GM18505 (cell line): ENCODE data around the gene APP.
"Not testable (repeated sequence)": the region's sequence is repeated elsewhere in the genome, so short reads cannot be mapped to it uniquely, and the experiment has no call there.

Experiments used
- ATAC-seq: cut with Tn5 transposase; IDR thresholded peaks from one replicate; pipeline ENCODE4 v1.9.1; 2021; ENCODE audit not compliant: unreplicated experiment
- POLR2A ChIP-seq: IDR thresholded peaks from 4 replicates; pipeline ENCODE4 v1.6.1; 2011; ENCODE audit warnings: borderline replicate concordance; ENCODE audit not compliant: insufficient read depth, insufficient read length; ENCODE audit errors: extremely low read depth

Gene APP

GRCh38 chr21:26096494-26097371 is 73.8 kb downstream of the APP start:
- ATAC-seq = no peak
- TF ChIP-seq POLR2A = no peak

- no peak for ATAC-seq
- TF ChIP-seq POLR2A = no peak
These were observed 75.4 kb downstream of the APP start for GRCh38 chr21:26095131-26095530.

- no peak for ATAC-seq
- no peak for TF ChIP-seq POLR2A
These were observed 77.4 kb downstream of the APP start for GRCh38 chr21:26093122-26093521.

- TF ChIP-seq POLR2A = no peak
- ATAC-seq = no peak
These were observed 79.0 kb downstream of the APP start for GRCh38 chr21:26091480-26092018.

GRCh38 chr21:26089730-26090129 is 80.8 kb downstream of the APP start:
- no peak for TF ChIP-seq POLR2A
- ATAC-seq = no peak

GRCh38 chr21:26087223-26087918 is 83.2 kb downstream of the APP start:
- TF ChIP-seq POLR2A = no peak
- ATAC-seq = no peak

- TF ChIP-seq POLR2A = no peak
- ATAC-seq = no peak
These were observed 84.7 kb downstream of the APP start for GRCh38 chr21:26085882-26086281.

- no peak for TF ChIP-seq POLR2A
- ATAC-seq = no peak
These were observed 85.4 kb downstream of the APP start for GRCh38 chr21:26085127-26085526.

- ATAC-seq = no peak
- TF ChIP-seq POLR2A = no peak
These were observed 88.0 kb downstream of the APP start for GRCh38 chr21:26082549-26082948.

- ATAC-seq = not testable (repeated sequence)
These were observed 89.3 kb downstream of the APP start for GRCh38 chr21:26081175-26081760.

GRCh38 chr21:26080211-26080610 is 90.4 kb downstream of the APP start:
- no peak for ATAC-seq
- no peak for TF ChIP-seq POLR2A

- no peak for ATAC-seq
- TF ChIP-seq POLR2A = no peak
These were observed 91.2 kb downstream of the APP start for GRCh38 chr21:26079366-26079765.

- no peak for ATAC-seq
These were observed 93.0 kb downstream of the APP start for GRCh38 chr21:26077521-26077920.

GRCh38 chr21:26072666-26073615 is 97.6 kb downstream of the APP start:
- no peak for TF ChIP-seq POLR2A
- no peak for ATAC-seq

More at GRCh38 chr21:26077521-26077920, 93.0 kb downstream of the APP start:
- TF ChIP-seq POLR2A = no peak
